ENCODE results near the gene B4GALT1.

B4GALT1 gene

GRCh38 chr9:33109097-33109496 lies 58.0 kb downstream of the B4GALT1 start:
- no peak for TF ChIP-seq CTCF (IDR thresholded peaks at IDR 0.05)

GRCh38 chr9:33108472-33108871 lies 58.7 kb downstream of the B4GALT1 start:
- no peak for TF ChIP-seq CTCF (IDR thresholded peaks at IDR 0.05)

GRCh38 chr9:33107762-33108161 lies 59.4 kb downstream of the B4GALT1 start:
- no peak for TF ChIP-seq CTCF (IDR thresholded peaks at IDR 0.05)

GRCh38 chr9:33106827-33107621 lies 60.1 kb downstream of the B4GALT1 start:
- TF ChIP-seq CTCF (IDR thresholded peaks at IDR 0.05) = no peak

- no peak for TF ChIP-seq CTCF (IDR thresholded peaks at IDR 0.05)
These were observed 60.8 kb downstream of the B4GALT1 start for GRCh38 chr9:33106372-33106771.

GRCh38 chr9:33105959-33106358 lies 61.2 kb downstream of the B4GALT1 start:
- TF ChIP-seq CTCF (IDR thresholded peaks at IDR 0.05) = no peak

GRCh38 chr9:33105504-33105903 lies 61.6 kb downstream of the B4GALT1 start:
- TF ChIP-seq CTCF (IDR thresholded peaks at IDR 0.05) = no peak

- TF ChIP-seq CTCF (IDR thresholded peaks at IDR 0.05) = no peak
These were observed 62.7 kb downstream of the B4GALT1 start for GRCh38 chr9:33104401-33104800.
